GM21423 (cell line): ENCODE measurements around the gene CELSR1.
"Not testable (repeated sequence)": the region's sequence is repeated elsewhere in the genome, so short reads cannot be mapped to it uniquely, and the experiment has no call there.

ENCODE experiments used
- ATAC-seq: cut with Tn5 transposase; IDR thresholded peaks from one replicate; pipeline ENCODE4 v1.9.1; 2021; ENCODE audit warnings: mild to moderate bottlenecking, moderate library complexity; ENCODE audit not compliant: unreplicated experiment

The CELSR1 gene

GRCh38 chr22:46336119-46337078 is 201.0 kb downstream of the CELSR1 start:
- ATAC-seq = peak; percentile 10

- ATAC-seq = peak; percentile 91
Observed at GRCh38 chr22:46335201-46336118, 202.0 kb downstream of the CELSR1 start, which contains the start of gene TRMU. Gene TRMU, plus strand, starts transcription at chr22:46335714. Its CDS starts 51 bp downstream, at chr22:46335765.

DNA sequence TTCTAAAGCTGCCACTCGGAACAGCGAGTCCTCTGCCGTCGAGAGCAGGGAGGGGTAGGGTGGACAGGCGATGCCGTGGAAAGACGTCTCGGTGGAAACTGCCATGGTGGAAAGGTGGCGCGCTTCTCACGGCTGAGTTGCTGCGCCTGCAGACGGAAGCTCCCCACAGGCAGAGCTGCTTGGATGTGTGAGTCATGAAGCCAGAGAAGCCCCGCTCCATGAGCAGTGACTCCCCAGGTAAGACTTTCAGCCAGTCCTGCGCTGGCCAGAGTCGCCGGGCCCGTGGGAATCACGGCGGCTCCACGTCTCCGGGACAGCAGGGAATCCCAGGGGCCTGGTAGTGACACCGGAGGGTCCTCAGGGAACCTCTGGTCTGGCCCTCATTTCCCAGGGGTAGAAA is 205.9 kb downstream of the CELSR1 start:
- ATAC-seq = no peak

- no peak for ATAC-seq
Observed at GRCh38 chr22:46330426-46330825, 207.0 kb downstream of the CELSR1 start.

GRCh38 chr22:46329616-46330015 is 207.8 kb downstream of the CELSR1 start:
- ATAC-seq = no peak

- no peak for ATAC-seq
Observed at GRCh38 chr22:46328797-46329196, 208.6 kb downstream of the CELSR1 start.

GRCh38 chr22:46327691-46328465 is 209.5 kb downstream of the CELSR1 start:
- no peak for ATAC-seq

DNA sequence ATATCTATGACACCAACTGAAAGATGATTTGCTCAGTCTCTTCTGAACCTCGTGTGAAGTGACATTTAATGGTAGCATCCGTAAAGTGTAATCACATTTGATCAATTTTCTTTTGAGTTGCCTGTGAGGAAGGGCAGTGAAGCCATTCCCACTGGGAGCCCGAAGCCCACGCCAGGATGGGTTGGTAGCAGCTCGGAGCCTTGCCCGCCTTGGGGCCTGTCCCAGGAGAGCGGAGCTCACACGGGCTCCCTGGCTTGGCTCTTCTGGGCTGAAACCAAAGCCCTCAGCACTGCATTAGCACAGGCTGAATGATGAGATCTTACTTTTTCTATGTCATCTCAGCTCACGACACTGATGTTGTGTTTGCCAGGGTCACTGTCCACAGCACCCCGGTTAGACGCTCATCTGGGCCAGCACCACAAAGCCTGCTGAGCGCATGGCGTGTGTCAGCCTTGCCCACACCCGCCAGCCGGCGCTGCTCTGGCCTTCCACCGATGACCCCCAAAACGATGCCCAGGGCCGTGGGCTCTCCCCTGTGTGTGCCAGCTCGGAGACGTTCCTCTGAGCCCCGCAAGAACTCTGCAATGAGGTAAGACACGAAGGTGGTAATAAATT is 211.2 kb downstream of the CELSR1 start:
- ATAC-seq = no peak

GRCh38 chr22:46323162-46323561 is 214.3 kb downstream of the CELSR1 start:
- no peak for ATAC-seq

GRCh38 chr22:46322711-46323110 is 214.7 kb downstream of the CELSR1 start:
- no peak for ATAC-seq

DNA sequence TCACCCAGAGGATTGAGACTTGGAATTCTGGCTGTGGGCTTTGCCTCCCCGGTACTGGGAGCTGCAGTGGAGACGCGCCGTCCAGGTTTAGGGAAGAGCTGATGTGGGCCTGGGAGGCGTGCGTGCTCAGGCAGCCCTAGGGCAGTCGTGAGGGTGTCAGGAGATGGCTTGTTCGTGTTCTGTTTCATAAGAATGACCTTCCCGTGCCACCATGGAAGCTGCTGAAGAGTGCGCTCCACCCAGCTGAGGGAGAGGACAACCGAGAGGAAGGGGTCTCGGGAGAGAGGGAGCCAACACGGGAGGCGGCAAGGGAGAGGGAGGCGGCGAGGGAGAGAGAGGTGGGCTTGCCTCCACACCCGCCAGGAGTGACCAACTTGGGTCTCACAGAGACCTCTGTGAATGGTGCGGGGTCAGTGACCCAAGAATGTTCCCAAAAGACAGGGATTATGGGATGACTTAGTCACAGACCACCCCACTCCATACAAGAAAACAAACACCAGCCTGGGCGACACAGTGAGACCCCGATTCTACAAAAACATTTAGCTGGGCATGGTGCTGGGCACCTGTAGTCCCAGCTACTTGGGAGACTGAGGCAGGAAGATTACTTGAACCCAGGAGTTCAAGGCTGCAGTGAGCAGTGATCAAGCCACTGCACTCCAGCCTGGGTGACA is 216.6 kb downstream of the CELSR1 start:
- no peak for ATAC-seq

GRCh38 chr22:46320166-46320710 is 217.2 kb downstream of the CELSR1 start:
- ATAC-seq = no peak

DNA sequence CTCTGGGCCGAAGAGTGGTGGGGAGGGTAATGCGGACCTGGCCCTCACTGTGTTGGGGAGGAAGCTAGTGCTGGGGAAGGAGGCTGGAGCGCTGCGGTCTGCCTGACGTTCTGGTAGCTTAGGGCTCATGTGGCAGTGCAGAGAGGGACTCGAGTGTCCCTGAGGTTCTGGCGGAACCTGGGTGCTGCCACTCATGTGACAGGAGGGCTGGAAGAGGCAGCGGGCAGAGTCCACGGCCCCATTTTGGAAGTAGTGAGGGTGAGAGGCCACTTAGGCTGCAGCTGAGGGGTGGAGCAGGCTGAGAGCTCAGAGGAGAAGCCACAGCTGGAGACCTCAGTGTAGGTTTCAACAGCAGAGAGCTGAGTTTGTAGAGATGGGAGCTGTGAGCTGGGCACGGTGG is 218.1 kb downstream of the CELSR1 start:
- no peak for ATAC-seq

DNA sequence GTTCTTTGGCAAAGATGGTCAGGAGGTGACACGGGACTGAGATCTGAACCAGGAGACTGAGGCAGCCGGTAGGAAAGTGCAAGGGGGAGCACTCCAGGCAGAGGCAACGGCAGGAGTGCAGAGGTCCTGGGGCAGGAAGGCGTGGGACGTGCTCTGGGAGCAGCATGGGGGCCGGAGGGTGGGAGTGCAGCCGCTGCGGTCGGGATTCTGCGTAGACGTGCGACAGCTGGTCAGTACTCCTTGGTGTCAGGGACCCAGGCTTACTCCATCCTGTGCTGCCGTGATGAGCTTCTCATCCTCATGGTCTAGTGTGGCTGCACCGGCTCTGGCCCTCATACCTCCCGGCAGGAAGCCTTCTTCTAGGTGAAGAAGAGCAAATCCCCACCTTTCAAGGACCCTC is 218.8 kb downstream of the CELSR1 start:
- ATAC-seq = no peak

DNA sequence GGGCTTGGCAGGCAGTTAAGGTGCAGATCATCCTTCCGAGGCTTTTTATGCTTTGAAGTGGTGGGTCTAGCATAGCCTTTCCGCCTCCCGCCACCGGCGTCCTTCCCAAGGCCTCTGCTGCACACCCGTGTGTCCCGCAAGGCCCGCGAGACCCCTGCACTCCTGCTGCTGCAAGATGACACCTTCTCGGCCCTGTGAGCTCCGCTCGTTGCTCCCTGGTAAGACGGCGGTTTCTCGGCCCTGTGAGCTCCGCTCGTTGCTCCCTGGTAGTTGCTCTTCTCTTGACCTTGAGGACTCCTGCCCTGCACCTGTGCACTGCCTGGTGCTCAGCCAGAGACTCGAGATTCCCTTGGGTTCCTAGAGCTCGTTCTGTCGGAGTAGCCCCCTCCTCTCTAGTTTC is 219.8 kb downstream of the CELSR1 start:
- no peak for ATAC-seq

DNA sequence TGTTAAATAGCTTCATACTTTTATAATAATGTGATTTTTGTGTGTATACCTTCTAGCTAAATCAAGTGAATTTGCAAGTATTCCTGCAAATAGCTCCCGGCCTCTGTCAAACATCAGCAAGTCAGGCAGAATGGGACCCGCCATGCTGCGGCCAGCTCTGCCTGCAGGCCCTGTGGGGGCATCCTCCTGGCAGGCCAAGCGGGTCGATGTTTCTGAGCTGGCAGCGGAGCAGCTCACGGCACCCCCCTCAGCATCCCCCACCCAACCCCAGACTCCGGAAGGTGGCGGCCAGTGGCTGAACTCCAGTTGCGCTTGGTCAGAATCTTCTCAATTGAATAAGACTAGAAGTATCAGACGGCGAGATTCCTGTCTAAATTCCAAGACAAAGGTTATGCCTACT is 221.4 kb downstream of the CELSR1 start:
- ATAC-seq = no peak

DNA sequence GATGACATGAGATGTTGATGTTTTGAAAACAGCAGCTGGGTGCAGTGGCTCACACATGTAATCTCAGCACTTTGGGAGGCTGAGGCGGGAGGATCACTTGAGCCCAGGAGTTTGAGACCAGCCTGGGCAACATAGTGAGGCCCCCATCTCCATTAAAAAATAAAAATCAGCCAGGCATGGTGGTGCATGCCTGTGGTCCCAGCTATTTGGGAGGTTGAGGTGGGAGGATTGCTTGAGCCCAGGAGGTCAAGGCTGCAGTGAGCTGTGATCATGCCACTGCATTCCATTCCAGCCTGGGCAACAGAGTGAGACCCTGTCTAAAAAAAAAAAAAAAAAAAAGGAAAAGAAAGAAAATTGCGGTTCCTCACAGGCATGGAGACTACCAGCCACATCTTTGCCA is 224.6 kb downstream of the CELSR1 start:
- ATAC-seq = not testable (repeated sequence)

- ATAC-seq = no peak
Observed at GRCh38 chr22:46312056-46312455, 225.4 kb downstream of the CELSR1 start.
